Measurements from ENCODE around the gene DGKA.

GRCh38 chr12:55969356-55969755 is 38.4 kb downstream of the DGKA start:
- TF ChIP-seq, protein P1, sequence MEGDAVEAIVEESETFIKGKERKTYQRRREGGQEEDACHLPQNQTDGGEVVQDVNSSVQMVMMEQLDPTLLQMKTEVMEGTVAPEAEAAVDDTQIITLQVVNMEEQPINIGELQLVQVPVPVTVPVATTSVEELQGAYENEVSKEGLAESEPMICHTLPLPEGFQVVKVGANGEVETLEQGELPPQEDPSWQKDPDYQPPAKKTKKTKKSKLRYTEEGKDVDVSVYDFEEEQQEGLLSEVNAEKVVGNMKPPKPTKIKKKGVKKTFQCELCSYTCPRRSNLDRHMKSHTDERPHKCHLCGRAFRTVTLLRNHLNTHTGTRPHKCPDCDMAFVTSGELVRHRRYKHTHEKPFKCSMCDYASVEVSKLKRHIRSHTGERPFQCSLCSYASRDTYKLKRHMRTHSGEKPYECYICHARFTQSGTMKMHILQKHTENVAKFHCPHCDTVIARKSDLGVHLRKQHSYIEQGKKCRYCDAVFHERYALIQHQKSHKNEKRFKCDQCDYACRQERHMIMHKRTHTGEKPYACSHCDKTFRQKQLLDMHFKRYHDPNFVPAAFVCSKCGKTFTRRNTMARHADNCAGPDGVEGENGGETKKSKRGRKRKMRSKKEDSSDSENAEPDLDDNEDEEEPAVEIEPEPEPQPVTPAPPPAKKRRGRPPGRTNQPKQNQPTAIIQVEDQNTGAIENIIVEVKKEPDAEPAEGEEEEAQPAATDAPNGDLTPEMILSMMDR (tag by site-specific recombination; IDR thresholded peaks at IDR 0.05): no peak
- no peak for TF ChIP-seq KLF1 (tag by site-specific recombination; IDR thresholded peaks at IDR 0.05)
- no peak for TF ChIP-seq EGR2 (tag by site-specific recombination; IDR thresholded peaks at IDR 0.05; ENCODE audit: low read depth)
- TF ChIP-seq, protein P2, sequence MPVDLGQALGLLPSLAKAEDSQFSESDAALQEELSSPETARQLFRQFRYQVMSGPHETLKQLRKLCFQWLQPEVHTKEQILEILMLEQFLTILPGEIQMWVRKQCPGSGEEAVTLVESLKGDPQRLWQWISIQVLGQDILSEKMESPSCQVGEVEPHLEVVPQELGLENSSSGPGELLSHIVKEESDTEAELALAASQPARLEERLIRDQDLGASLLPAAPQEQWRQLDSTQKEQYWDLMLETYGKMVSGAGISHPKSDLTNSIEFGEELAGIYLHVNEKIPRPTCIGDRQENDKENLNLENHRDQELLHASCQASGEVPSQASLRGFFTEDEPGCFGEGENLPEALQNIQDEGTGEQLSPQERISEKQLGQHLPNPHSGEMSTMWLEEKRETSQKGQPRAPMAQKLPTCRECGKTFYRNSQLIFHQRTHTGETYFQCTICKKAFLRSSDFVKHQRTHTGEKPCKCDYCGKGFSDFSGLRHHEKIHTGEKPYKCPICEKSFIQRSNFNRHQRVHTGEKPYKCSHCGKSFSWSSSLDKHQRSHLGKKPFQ (tag by site-specific recombination; IDR thresholded peaks at IDR 0.05): no peak
